Cardiac fibroblast (primary cell): Measurements from ENCODE around the gene ADGRG6.
A peak's percentile ranks its signal among the peaks of the same experiment; 100 is the strongest.
"Not testable (repeated sequence)": the region's sequence is repeated elsewhere in the genome, so short reads cannot be mapped to it uniquely, and the experiment has no call there.

Source experiments
- DNase-seq, 2 donors: peaks; one replicate each; pipeline versions ENCODE4 v3.0.0 to v3.0.0-alpha.2; 2010; ENCODE audit warnings: low read depth in 2 of 2
- H3K4me3 ChIP-seq, 2 donors: replicated peaks in 1 of 2; 1 replicate in 1 of 2; 2 replicates in 1 of 2; pipeline ENCODE4 v1.5.1; 2011; ENCODE audit warnings: low read depth in 2 of 2, low read length in 2 of 2, mild to moderate bottlenecking in 2 of 2, moderate library complexity in 1 of 2
- CTCF ChIP-seq: IDR thresholded peaks from one replicate; pipeline ENCODE4 v1.5.1; 2011; ENCODE audit warnings: low read depth, mild to moderate bottlenecking, low read length, inconsistent platforms

The ADGRG6 gene

GRCh38 chr6:142421285-142422117 lies 119.7 kb downstream of the ADGRG6 start:
- no peak overlapping the region for H3K4me3 ChIP-seq
- DNase-seq, result no peak
- TF ChIP-seq CTCF, result no peak

GRCh38 chr6:142426444-142427132 lies 124.8 kb downstream of the ADGRG6 start:
- not testable (repeated sequence) for H3K4me3 ChIP-seq, DNase-seq

GRCh38 chr6:142428468-142428867 lies 126.7 kb downstream of the ADGRG6 start:
- H3K4me3 ChIP-seq, DNase-seq: not testable (repeated sequence)

- peak; percentile 12 to 74 for DNase-seq
- no peak overlapping the region for H3K4me3 ChIP-seq
- no peak for TF ChIP-seq CTCF
Measured at GRCh38 chr6:142429195-142429594, 127.4 kb downstream of the ADGRG6 start.

GRCh38 chr6:142433419-142433818 lies 131.6 kb downstream of the ADGRG6 start:
- H3K4me3 ChIP-seq, result no peak overlapping the region
- no peak for DNase-seq
- TF ChIP-seq CTCF, result no peak

- DNase-seq, result no peak
- H3K4me3 ChIP-seq, result no peak overlapping the region
- no peak for TF ChIP-seq CTCF
Measured at GRCh38 chr6:142438898-142439297, 137.1 kb downstream of the ADGRG6 start.

- DNase-seq, result no peak
- no peak overlapping the region for H3K4me3 ChIP-seq
- no peak for TF ChIP-seq CTCF
Measured at GRCh38 chr6:142440600-142441293, 138.9 kb downstream of the ADGRG6 start.
